Measurements from ENCODE around the gene CFAP410. TPM values are rescaled to one million over a fixed set of nuclear protein-coding genes. Genes with fewer than 3 reads are reported as not detected.

The CFAP410 gene
- polyA plus RNA-seq, 1 donor from 2014 or later = 36.5 TPM

- Histone ChIP-seq H3K4me3 (ENCODE audit: low read length) (no peak overlapping the region), H2AFZ (ENCODE audit: low read depth, low read length) (no peak overlapping the region), H3K27me3 (ENCODE audit: insufficient read depth, low read depth, low read length) (no peaks in the 10 kb centered on the region), H3K9me2 (ENCODE audit: insufficient read depth, low read length) (no peaks in the 10 kb centered on the region), H4K20me1 (ENCODE audit: insufficient read depth) (no peaks in the 10 kb centered on the region), H3K27ac (ENCODE audit: low read length) (no peak overlapping the region), H3K9me3 (ENCODE audit: low read length) (no peaks in the 10 kb centered on the region), H3K36me3 (ENCODE audit: insufficient read depth, low read length) (no peaks in the 10 kb centered on the region), H3K4me2 (ENCODE audit: low read length) (no peak overlapping the region), H3K79me2 (replicated peaks; ENCODE audit: insufficient read depth, low read length) (no peaks in the 10 kb centered on the region), H3F3A (ENCODE audit: insufficient read depth, low read length, poor library complexity, severe bottlenecking) (no peaks in the 10 kb centered on the region), H3K9ac (ENCODE audit: low read length) (no peak overlapping the region)
- no peak for TF ChIP-seq SMC3 (conservative IDR thresholded peaks at IDR 0.05; ENCODE audit: poor library complexity)
- no peak for TF ChIP-seq CTCF (IDR thresholded peaks at IDR 0.05; ENCODE audit: poor library complexity, severe bottlenecking)
- TF ChIP-seq EZH2 (IDR thresholded peaks at IDR 0.05; ENCODE audit: borderline replicate concordance, insufficient read depth, low read length, poor library complexity, severe bottlenecking) = no peak
- no peak for TF ChIP-seq REST (IDR thresholded peaks at IDR 0.05; ENCODE audit: borderline replicate concordance)
- no peak for TF ChIP-seq RAD21 (conservative IDR thresholded peaks at IDR 0.05)
- TF ChIP-seq EP300 (conservative IDR thresholded peaks at IDR 0.05; ENCODE audit: poor library complexity, severe bottlenecking) = no peak
- no peak for TF ChIP-seq TAF1 (IDR thresholded peaks at IDR 0.05; ENCODE audit: low read depth)
- no peak for TF ChIP-seq POLR2AphosphoS5 (IDR thresholded peaks at IDR 0.05)
Observed at GRCh38 chr21:44374601-44375280, 35.6 kb upstream of the CFAP410 start.

- Histone ChIP-seq H3K9ac (ENCODE audit: low read length) (no peak overlapping the region), H4K20me1 (ENCODE audit: insufficient read depth) (no peaks in the 10 kb centered on the region), H3K4me2 (ENCODE audit: low read length) (no peak overlapping the region), H3K79me2 (replicated peaks; ENCODE audit: insufficient read depth, low read length) (no peaks in the 10 kb centered on the region), H3K4me3 (ENCODE audit: low read length) (no peak overlapping the region), H3F3A (ENCODE audit: insufficient read depth, low read length, poor library complexity, severe bottlenecking) (no peaks in the 10 kb centered on the region), H3K9me3 (ENCODE audit: low read length) (no peaks in the 10 kb centered on the region), H2AFZ (ENCODE audit: low read depth, low read length) (no peak overlapping the region), H3K36me3 (ENCODE audit: insufficient read depth, low read length) (no peaks in the 10 kb centered on the region), H3K27ac (ENCODE audit: low read length) (no peak overlapping the region), H3K9me2 (ENCODE audit: insufficient read depth, low read length) (no peaks in the 10 kb centered on the region), H3K27me3 (ENCODE audit: insufficient read depth, low read depth, low read length) (no peaks in the 10 kb centered on the region)
- TF ChIP-seq RAD21 (conservative IDR thresholded peaks at IDR 0.05) (no peak), TAF1 (IDR thresholded peaks at IDR 0.05; ENCODE audit: low read depth) (no peak), SMC3 (conservative IDR thresholded peaks at IDR 0.05; ENCODE audit: poor library complexity) (no peak), EP300 (conservative IDR thresholded peaks at IDR 0.05; ENCODE audit: poor library complexity, severe bottlenecking) (no peak), EZH2 (IDR thresholded peaks at IDR 0.05; ENCODE audit: borderline replicate concordance, insufficient read depth, low read length, poor library complexity, severe bottlenecking) (no peak), CTCF (IDR thresholded peaks at IDR 0.05; ENCODE audit: poor library complexity, severe bottlenecking) (no peak), MXI1 (conservative IDR thresholded peaks at IDR 0.05; ENCODE audit: poor library complexity, severe bottlenecking) (no peak), REST (IDR thresholded peaks at IDR 0.05; ENCODE audit: borderline replicate concordance) (no peak), POLR2AphosphoS5 (IDR thresholded peaks at IDR 0.05) (no peak)
Observed at GRCh38 chr21:44372616-44373015, 33.4 kb upstream of the CFAP410 start.

Measured in neural cell (in vitro differentiated cells).